CD4-positive, alpha-beta T cell (primary cell): Measurements from ENCODE around the gene IFNGR2. TPM values are rescaled to one million over a fixed set of nuclear protein-coding genes. Genes with fewer than 3 reads are reported as not detected.

Source experiments
- ATAC-seq: fragments of 200-7000 bp; cut with Tn5 transposase; one replicate; pipeline ENCODE4 v1.10.0; 2022; ENCODE audit warnings: mild to moderate bottlenecking; ENCODE audit not compliant: poor library complexity
- CTCF ChIA-PET: fragments of 350-600 bp; sonication (Branson Sonifier 250); formaldehyde crosslinking; loops from one replicate; lab custom pipeline; 2021; ENCODE audit warnings: antibody characterized with exemption, inconsistent platforms; lab: Charles Lee
- POLR2A ChIA-PET: fragments of 350-600 bp; sonication (Branson Sonifier 250); formaldehyde crosslinking; loops from one replicate; lab custom pipeline; 2021; ENCODE audit warnings: antibody characterized with exemption, inconsistent platforms; lab: Charles Lee
- DNase-seq, 14 experiments: peaks; one replicate each; pipeline ENCODE4 v3.0.0-alpha.2; 2013 to 2020; ENCODE audit warnings: mixed read lengths in 2 of 14
- H3K27ac ChIP-seq, 2 donors: one replicate each; pipeline versions ENCODE4 v1.5.1 to v1.7.0; 2013; ENCODE audit warnings: low read length in 2 of 2, low read depth in 1 of 2, mild to moderate bottlenecking in 1 of 2
- H3K27me3 ChIP-seq, 2 experiments: 1 replicate in 1 of 2; 2 replicates in 1 of 2; pipeline versions ENCODE4 v1.6.1 to v1.7.0; 2013; ENCODE audit warnings: low read length in 2 of 2, control low read depth in 1 of 2, mild to moderate bottlenecking in 1 of 2, moderate library complexity in 1 of 2; ENCODE audit not compliant: insufficient read depth in 2 of 2, control insufficient read depth in 1 of 2
- H3K36me3 ChIP-seq: one replicate; pipeline ENCODE4 v1.6.1; 2013; ENCODE audit warnings: low read length, control low read depth; ENCODE audit not compliant: insufficient read depth
- H3K4me1 ChIP-seq: one replicate; pipeline ENCODE4 v1.6.1; 2013; ENCODE audit warnings: low read length, control low read depth; ENCODE audit not compliant: insufficient read depth
- H3K4me3 ChIP-seq: one replicate; pipeline ENCODE4 v1.5.1; 2013; ENCODE audit warnings: mild to moderate bottlenecking, low read length, moderate library complexity
- H3K9me3 ChIP-seq, 2 experiments: 1 replicate in 1 of 2; 2 replicates in 1 of 2; pipeline versions ENCODE4 v1.6.1 to v1.7.0; 2013; ENCODE audit warnings: low read length in 2 of 2, mild to moderate bottlenecking in 2 of 2, control low read depth in 1 of 2, moderate library complexity in 1 of 2; ENCODE audit not compliant: control insufficient read depth in 1 of 2, insufficient read depth in 1 of 2
- H3K27ac Mint-ChIP-seq: one replicate; pipeline ENCODE4 v1.8.0; 2020; ENCODE audit warnings: mixed read lengths
- H3K27me3 Mint-ChIP-seq: one replicate; pipeline ENCODE4 v1.8.0; 2021; ENCODE audit warnings: mixed read lengths
- H3K36me3 Mint-ChIP-seq: one replicate; pipeline ENCODE4 v1.8.0; 2021; ENCODE audit warnings: low read depth, mixed read lengths
- H3K4me1 Mint-ChIP-seq: one replicate; pipeline ENCODE4 v1.8.0; 2021; ENCODE audit warnings: low read depth, mixed read lengths
- H3K4me3 Mint-ChIP-seq: one replicate; pipeline ENCODE4 v1.8.0; 2020; ENCODE audit warnings: mild to moderate bottlenecking, mixed read lengths
- H3K9me3 Mint-ChIP-seq: one replicate; pipeline ENCODE4 v1.8.0; 2020; ENCODE audit warnings: mixed read lengths
- CTCF ChIP-seq: fragments of 200-600 bp; IDR thresholded peaks from one replicate; pipeline ENCODE4 v1.8.0; 2022; ENCODE audit warnings: antibody characterized with exemption, mild to moderate bottlenecking
- intact Hi-C, 2 experiments: fragments of 100-400 bp; cut with DNase I in 1 of 2; cut with micrococcal nuclease in 1 of 2; formaldehyde crosslinking; loops; one replicate each; pipeline versions ENCODE4 v1.15.1 to v1.9.0; 2023 to 2025; cut with DNase I, micrococcal nuclease
- total RNA-seq, 174 experiments: library from RNA in 2 of 174; stranded (reverse) in 2 of 174; gene quantifications; one replicate each; pipeline ENCODE4 v1.2.3 and lab custom pipeline; 2021 to 2026

The IFNGR2 gene
- total RNA-seq, 2 experiments from 2014 or later: 14.6 to 17.7 TPM

- intact Hi-C loops: no loop called here
- H3K9me3 ChIP-seq: no peaks in the 10 kb centered on the region
- H3K9me3 Mint-ChIP-seq: no peaks in the 10 kb centered on the region
- H3K4me3 Mint-ChIP-seq: no peak overlapping the region
- ChIA-PET POLR2A (interaction anchor here (0.9 kb wide), 1 partner anchor 26 kb away, joined by 5 read pairs; no protein-coding TSS in a partner anchor), CTCF (interaction anchor here (0.6 to 5.3 kb wide), 2 partner anchors 9 to 27 kb away, joined by 3 to 34 read pairs; no protein-coding TSS in a partner anchor)
- peaks cover 26% of the 10 kb centered on the region for H3K4me1 ChIP-seq
- no peaks in the 10 kb centered on the region for H3K27me3 ChIP-seq
- TF ChIP-seq CTCF: no peak
- H3K27me3 Mint-ChIP-seq: no peaks in the 10 kb centered on the region
- no peak overlapping the region for H3K4me3 ChIP-seq
- no peaks in the 10 kb centered on the region for H3K36me3 Mint-ChIP-seq
- H3K4me1 Mint-ChIP-seq: peaks cover 26% of the 10 kb centered on the region
- ATAC-seq: no peak
- H3K36me3 ChIP-seq: no peaks in the 10 kb centered on the region
- no peak overlapping the region for H3K27ac Mint-ChIP-seq
- H3K27ac ChIP-seq: no peak overlapping the region
- peak in 1 of 14 experiments; percentile 41 for DNase-seq
These were observed 15.0 kb upstream of the IFNGR2 start for GRCh38 chr21:33388188-33388587.

- Histone ChIP-seq H3K4me1 (peaks cover 3% of the 10 kb centered on the region), H3K27ac (no peak overlapping the region), H3K27me3 (no peaks in the 10 kb centered on the region), H3K9me3 (no peaks in the 10 kb centered on the region), H3K4me3 (no peak overlapping the region), H3K36me3 (no peaks in the 10 kb centered on the region)
- no peaks in the 10 kb centered on the region for H3K27me3 Mint-ChIP-seq
- ChIA-PET POLR2A (no interaction called here), CTCF (no interaction called here)
- no peaks in the 10 kb centered on the region for H3K36me3 Mint-ChIP-seq
- no peak for DNase-seq
- ATAC-seq: no peak
- H3K4me3 Mint-ChIP-seq: no peak overlapping the region
- no peak overlapping the region for H3K27ac Mint-ChIP-seq
- peaks cover 3% of the 10 kb centered on the region for H3K4me1 Mint-ChIP-seq
- no peak for TF ChIP-seq CTCF
- intact Hi-C loops: no loop called here
- H3K9me3 Mint-ChIP-seq: no peaks in the 10 kb centered on the region
These were observed 12.7 kb upstream of the IFNGR2 start for GRCh38 chr21:33390479-33390878.

GRCh38 chr21:33391656-33392055 is 11.6 kb upstream of the IFNGR2 start:
- H3K36me3 Mint-ChIP-seq: no peaks in the 10 kb centered on the region
- intact Hi-C loops: no loop called here
- no peak for DNase-seq
- no peak overlapping the region for H3K4me3 Mint-ChIP-seq
- Histone ChIP-seq H3K27ac (no peak overlapping the region), H3K4me1 (no peaks in the 10 kb centered on the region), H3K27me3 (no peaks in the 10 kb centered on the region), H3K4me3 (no peak overlapping the region), H3K9me3 (no peaks in the 10 kb centered on the region), H3K36me3 (no peaks in the 10 kb centered on the region)
- no peak for ATAC-seq
- H3K27me3 Mint-ChIP-seq: no peaks in the 10 kb centered on the region
- ChIA-PET POLR2A (no interaction called here), CTCF (no interaction called here)
- no peaks in the 10 kb centered on the region for H3K9me3 Mint-ChIP-seq
- H3K27ac Mint-ChIP-seq: no peak overlapping the region
- no peaks in the 10 kb centered on the region for H3K4me1 Mint-ChIP-seq
- no peak for TF ChIP-seq CTCF
